Neural crest cell (in vitro differentiated cells): ENCODE results near the gene COG4. TPM values are rescaled to one million over a fixed set of nuclear protein-coding genes. Genes with fewer than 3 reads are reported as not detected.

Source experiments
- DNase-seq: peaks from one replicate; pipeline ENCODE4 v3.0.0; 2021; ENCODE audit warnings: low read depth, mixed read lengths, low spot score
- H3K27ac Mint-ChIP-seq: one replicate; pipeline ENCODE4 v1.8.0; 2021; ENCODE audit warnings: mild to moderate bottlenecking, mixed read lengths; ENCODE audit not compliant: unreplicated experiment
- H3K27me3 Mint-ChIP-seq: 2 replicates; pipeline ENCODE4 v1.8.0; 2021; ENCODE audit warnings: low read depth, mild to moderate bottlenecking, mixed read lengths
- H3K36me3 Mint-ChIP-seq: 2 replicates; pipeline ENCODE4 v1.8.0; 2021; ENCODE audit warnings: low read depth, mild to moderate bottlenecking, mixed read lengths
- H3K4me1 Mint-ChIP-seq: 2 replicates; pipeline ENCODE4 v1.8.0; 2021; ENCODE audit warnings: mixed read lengths
- H3K4me3 Mint-ChIP-seq: one replicate; pipeline ENCODE4 v1.8.0; 2021; ENCODE audit warnings: mild to moderate bottlenecking, mixed read lengths
- H3K9me3 Mint-ChIP-seq: 2 replicates; pipeline ENCODE4 v1.8.0; 2021; ENCODE audit warnings: mixed read lengths
- total RNA-seq: library from RNA; stranded (reverse); gene quantifications from 2 replicates; pipeline ENCODE4 v1.2.1, GENCODE V29; 2021
- TF ChIP-seq, protein P1 (sequence below): fragments of 200-600 bp; sonication (generic); conservative IDR thresholded peaks from 2 replicates; pipeline ENCODE4 v1.5.0; 2021; ENCODE audit warnings: antibody characterized with exemption, mild to moderate bottlenecking

The COG4 gene
- total RNA-seq, 1 donor from 2014 or later: 82.7 TPM

DNA sequence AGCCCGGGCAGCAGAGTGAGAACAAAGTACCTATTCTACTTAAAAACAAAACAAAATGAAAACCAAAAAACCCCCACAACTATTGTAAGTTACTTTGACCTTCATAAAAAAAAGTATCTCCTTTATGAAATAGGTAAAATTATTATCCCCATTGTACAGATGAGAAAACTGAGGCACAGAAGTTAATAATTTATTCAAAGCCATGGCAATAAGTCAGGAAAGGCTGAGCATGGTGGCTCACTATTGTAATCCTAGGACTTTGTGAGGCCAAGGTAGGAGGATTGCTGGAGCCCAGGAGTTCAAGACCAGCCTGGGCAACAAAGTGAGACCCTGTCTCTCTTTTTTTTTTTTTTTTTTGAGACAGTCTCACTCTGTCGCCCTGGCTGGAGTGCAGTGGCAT lies 38.5 kb downstream of the COG4 start:
- DNase-seq: no peak
- Mint-ChIP-seq H3K4me3 (no peak overlapping the region), H3K27ac (no peak overlapping the region), H3K36me3 (peaks cover 3% of the 10 kb centered on the region), H3K27me3 (no peaks in the 10 kb centered on the region), H3K4me1 (no peaks in the 10 kb centered on the region), H3K9me3 (no peaks in the 10 kb centered on the region)
- TF ChIP-seq, protein P1, sequence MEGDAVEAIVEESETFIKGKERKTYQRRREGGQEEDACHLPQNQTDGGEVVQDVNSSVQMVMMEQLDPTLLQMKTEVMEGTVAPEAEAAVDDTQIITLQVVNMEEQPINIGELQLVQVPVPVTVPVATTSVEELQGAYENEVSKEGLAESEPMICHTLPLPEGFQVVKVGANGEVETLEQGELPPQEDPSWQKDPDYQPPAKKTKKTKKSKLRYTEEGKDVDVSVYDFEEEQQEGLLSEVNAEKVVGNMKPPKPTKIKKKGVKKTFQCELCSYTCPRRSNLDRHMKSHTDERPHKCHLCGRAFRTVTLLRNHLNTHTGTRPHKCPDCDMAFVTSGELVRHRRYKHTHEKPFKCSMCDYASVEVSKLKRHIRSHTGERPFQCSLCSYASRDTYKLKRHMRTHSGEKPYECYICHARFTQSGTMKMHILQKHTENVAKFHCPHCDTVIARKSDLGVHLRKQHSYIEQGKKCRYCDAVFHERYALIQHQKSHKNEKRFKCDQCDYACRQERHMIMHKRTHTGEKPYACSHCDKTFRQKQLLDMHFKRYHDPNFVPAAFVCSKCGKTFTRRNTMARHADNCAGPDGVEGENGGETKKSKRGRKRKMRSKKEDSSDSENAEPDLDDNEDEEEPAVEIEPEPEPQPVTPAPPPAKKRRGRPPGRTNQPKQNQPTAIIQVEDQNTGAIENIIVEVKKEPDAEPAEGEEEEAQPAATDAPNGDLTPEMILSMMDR: no peak

DNA sequence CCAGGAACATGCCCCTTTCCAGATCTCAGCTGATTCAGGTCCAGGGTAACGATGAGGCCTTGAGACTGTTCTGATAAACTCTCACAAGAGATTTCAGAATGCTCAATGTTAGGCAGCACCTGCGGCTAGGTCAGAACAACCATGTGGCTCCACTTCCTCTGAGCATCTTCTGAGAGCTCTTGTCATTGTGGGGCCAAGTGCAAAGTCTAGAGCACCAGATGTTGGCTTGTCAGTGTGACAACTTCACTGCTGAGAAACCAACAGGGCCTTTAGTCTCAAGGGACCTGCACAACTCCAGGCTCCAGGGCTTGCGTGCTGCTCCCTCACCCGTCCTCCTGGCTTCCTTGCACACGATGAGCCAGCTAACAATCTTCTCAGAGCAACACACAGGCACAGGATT lies 39.9 kb downstream of the COG4 start:
- DNase-seq: no peak
- H3K4me1 Mint-ChIP-seq: no peaks in the 10 kb centered on the region
- no peaks in the 10 kb centered on the region for H3K9me3 Mint-ChIP-seq
- peaks cover 3% of the 10 kb centered on the region for H3K36me3 Mint-ChIP-seq
- no peak overlapping the region for H3K4me3 Mint-ChIP-seq
- no peak overlapping the region for H3K27ac Mint-ChIP-seq
- H3K27me3 Mint-ChIP-seq: no peaks in the 10 kb centered on the region
- TF ChIP-seq, protein P1: no peak

DNA sequence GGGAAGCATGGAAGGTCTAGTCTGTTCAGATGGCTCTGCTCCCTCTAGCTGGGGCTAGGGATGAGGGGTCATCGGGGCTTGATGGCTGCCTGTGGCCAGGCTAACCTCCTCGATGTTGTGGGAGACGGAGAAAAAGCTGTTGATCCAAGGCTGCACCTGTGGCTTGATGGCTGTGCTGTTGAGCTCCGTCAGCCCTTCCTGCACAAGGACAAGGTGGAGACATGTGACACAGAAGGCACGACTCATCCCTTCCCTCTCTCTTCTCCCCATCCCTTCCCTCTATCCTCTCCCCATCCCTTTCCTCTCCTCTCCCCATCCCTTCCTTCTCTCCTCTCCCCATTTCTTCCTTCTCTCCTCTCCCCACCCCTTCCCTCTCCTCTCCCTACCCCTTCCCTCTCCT lies 40.7 kb downstream of the COG4 start:
- DNase-seq: no peak
- peaks cover 3% of the 10 kb centered on the region for H3K36me3 Mint-ChIP-seq
- TF ChIP-seq, protein P1: no peak
- H3K4me1 Mint-ChIP-seq: no peaks in the 10 kb centered on the region
- H3K4me3 Mint-ChIP-seq: no peak overlapping the region
- H3K27me3 Mint-ChIP-seq: no peaks in the 10 kb centered on the region
- no peaks in the 10 kb centered on the region for H3K9me3 Mint-ChIP-seq
- no peak overlapping the region for H3K27ac Mint-ChIP-seq

DNA sequence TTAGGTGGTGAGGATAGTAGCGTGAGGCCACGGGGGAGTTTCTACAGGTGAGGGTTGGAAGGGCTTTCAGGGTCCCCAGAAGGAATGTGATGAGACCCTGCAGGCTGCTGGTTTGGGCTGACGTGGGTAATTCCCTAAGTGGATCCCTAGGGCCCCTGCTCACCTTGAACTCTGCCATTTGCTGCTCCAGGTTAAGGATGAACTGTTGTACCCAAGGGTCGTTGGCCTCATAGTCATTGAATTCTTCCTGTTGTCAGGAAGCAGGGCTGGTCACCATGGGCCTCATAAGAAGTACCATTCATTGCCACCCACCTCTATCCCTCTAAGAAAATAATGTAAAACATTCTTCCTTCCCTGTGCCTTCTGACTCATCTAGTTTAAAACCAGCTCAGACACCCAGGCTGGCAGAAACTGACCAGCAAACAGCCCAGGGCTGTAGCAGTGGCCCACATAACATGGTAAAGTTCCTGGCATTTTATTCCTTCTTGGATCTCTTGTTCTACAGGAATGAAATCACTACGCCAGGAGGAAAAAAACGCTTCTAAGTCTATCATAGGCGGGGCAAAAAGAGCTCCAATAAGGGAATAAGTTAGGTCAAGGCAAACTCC lies 41.3 kb downstream of the COG4 start:
- no peak for DNase-seq
- H3K4me3 Mint-ChIP-seq: no peak overlapping the region
- H3K36me3 Mint-ChIP-seq: peaks cover 3% of the 10 kb centered on the region
- H3K27me3 Mint-ChIP-seq: no peaks in the 10 kb centered on the region
- no peak overlapping the region for H3K27ac Mint-ChIP-seq
- H3K9me3 Mint-ChIP-seq: no peaks in the 10 kb centered on the region
- no peaks in the 10 kb centered on the region for H3K4me1 Mint-ChIP-seq
- TF ChIP-seq, protein P1: no peak

DNA sequence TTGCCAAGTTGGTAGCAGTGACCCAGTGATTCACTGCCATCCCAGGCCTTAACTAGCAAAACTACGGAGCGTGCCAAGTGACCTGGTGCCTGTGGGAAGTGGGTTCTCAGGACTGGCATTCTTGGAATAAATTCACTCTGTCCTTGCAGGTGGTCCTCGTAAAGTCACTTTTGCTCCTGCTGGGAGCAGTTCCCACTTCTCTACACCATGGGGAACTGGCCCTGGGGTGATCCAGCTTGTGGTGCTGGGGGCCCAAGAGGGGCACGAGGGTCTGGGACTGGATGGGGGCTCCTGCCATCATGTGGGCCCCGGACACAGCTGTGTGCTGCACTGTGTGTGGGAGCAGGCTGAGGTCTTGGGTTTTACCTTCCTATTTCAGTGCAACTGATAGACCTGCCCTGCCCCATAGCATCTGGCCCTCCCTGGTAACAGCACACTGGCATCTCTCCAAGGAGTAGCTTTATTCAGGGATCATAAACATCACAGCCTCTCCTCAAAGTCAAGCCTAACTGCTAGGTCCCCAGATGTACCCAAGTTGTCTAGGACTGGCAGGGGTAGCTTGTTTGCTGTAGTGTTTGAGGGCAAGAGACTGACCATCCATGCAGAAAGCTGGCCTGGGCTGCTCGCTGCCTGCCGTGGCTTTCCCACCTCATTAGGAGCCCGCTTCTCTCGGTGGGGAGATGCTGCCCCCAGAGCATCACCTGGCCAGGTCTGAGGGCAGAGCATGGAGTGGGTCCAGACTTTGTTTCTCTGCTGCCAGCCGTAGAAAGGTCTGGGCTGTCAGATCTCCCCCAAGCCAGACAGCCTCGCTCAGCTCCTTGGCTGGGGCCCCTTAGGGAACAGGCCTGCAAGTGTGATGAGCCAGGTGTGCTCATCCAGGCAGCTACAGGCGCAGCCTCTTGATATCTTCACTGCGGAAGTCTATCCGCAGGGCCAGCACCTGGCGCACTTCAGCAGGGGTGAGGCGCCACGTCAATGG lies 42.9 kb downstream of the COG4 start:
- TF ChIP-seq, protein P1: no peak
- Mint-ChIP-seq H3K27me3 (no peaks in the 10 kb centered on the region), H3K27ac (no peak overlapping the region), H3K4me1 (no peaks in the 10 kb centered on the region), H3K9me3 (no peaks in the 10 kb centered on the region), H3K36me3 (no peaks in the 10 kb centered on the region), H3K4me3 (no peak overlapping the region)
- no peak for DNase-seq
